HepG2 (cell line): Measurements from ENCODE around the gene ENC1. TPM values are rescaled to one million over a fixed set of nuclear protein-coding genes. Genes with fewer than 3 reads are reported as not detected.

Experiments
- CBX1 ChIP-seq: IDR thresholded peaks from one replicate; pipeline ENCODE4 v1.6.1; 2016; ENCODE audit warnings: antibody characterized with exemption, low read depth
- CREB1 ChIP-seq, 2 experiments: fragments of 450-650 bp in 1 of 2; IDR thresholded peaks; 2 replicates each; pipeline ENCODE4 v1.6.1; 2016 to 2017; ENCODE audit warnings: control low read depth in 1 of 2, mild to moderate bottlenecking in 1 of 2, missing compliant biosample characterization in 1 of 2, missing genetic modification characterization in 1 of 2
- HMGXB3 ChIP-seq: sonication (generic); formaldehyde crosslinking; IDR thresholded peaks from 2 replicates; pipeline ENCODE4 v1.4.0; 2020; ENCODE audit warnings: missing genetic modification reagents, borderline replicate concordance
- JARID2 ChIP-seq: sonication (generic); formaldehyde crosslinking; IDR thresholded peaks from 2 replicates; pipeline ENCODE4 v1.8.1; 2023; ENCODE audit warnings: missing genetic modification reagents, inconsistent platforms; ENCODE audit not compliant: insufficient replicate concordance
- KLF16 ChIP-seq, 2 experiments: sonication (generic) in 1 of 2; formaldehyde crosslinking in 1 of 2; IDR thresholded peaks; 2 replicates each; pipeline versions ENCODE4 v1.6.1 to v1.8.0; 2016 to 2023; ENCODE audit warnings: missing genetic modification reagents in 2 of 2, missing compliant biosample characterization in 1 of 2
- MED8 ChIP-seq: sonication (generic); formaldehyde crosslinking; IDR thresholded peaks from 2 replicates; pipeline ENCODE4 v1.8.1; 2023; ENCODE audit warnings: mild to moderate bottlenecking, missing genetic modification reagents; ENCODE audit not compliant: insufficient replicate concordance
- MXD1 ChIP-seq: sonication (generic); formaldehyde crosslinking; IDR thresholded peaks from 2 replicates; pipeline ENCODE4 v1.4.0; 2020; ENCODE audit warnings: mild to moderate bottlenecking, missing genetic modification reagents
- NAIF1 ChIP-seq: sonication (generic); formaldehyde crosslinking; IDR thresholded peaks from 2 replicates; pipeline ENCODE4 v1.5.0; 2020; ENCODE audit warnings: mild to moderate bottlenecking, missing genetic modification reagents, borderline replicate concordance
- PITX1 ChIP-seq: sonication (generic); formaldehyde crosslinking; IDR thresholded peaks from 2 replicates; pipeline ENCODE4 v1.5.1; 2020; ENCODE audit warnings: mild to moderate bottlenecking, missing genetic modification reagents
- RBM22 ChIP-seq: fragments of 200-400 bp; formaldehyde crosslinking; optimal IDR thresholded peaks from 2 replicates; pipeline ENCODE3; 2017; ENCODE audit warnings: mild to moderate bottlenecking, low read length, moderate library complexity
- RCOR2 ChIP-seq: IDR thresholded peaks from 2 replicates; pipeline ENCODE4 v1.6.1; 2016; ENCODE audit warnings: missing biosample characterization, missing genetic modification reagents
- REL ChIP-seq: sonication (generic); formaldehyde crosslinking; conservative IDR thresholded peaks from 2 replicates; pipeline ENCODE4 v1.8.0; 2022; ENCODE audit warnings: mild to moderate bottlenecking, missing genetic modification reagents, moderate library complexity
- RERE ChIP-seq: IDR thresholded peaks from 2 replicates; pipeline ENCODE4 v1.6.1; 2016; ENCODE audit warnings: low read depth, missing genetic modification reagents, missing compliant biosample characterization
- SMAD3 ChIP-seq: sonication (generic); formaldehyde crosslinking; IDR thresholded peaks from 2 replicates; pipeline ENCODE4 v1.4.0; 2020; ENCODE audit warnings: missing genetic modification reagents
- STAG1 ChIP-seq: sonication (generic); formaldehyde crosslinking; IDR thresholded peaks from 2 replicates; pipeline ENCODE4 v1.4.0; 2020; ENCODE audit warnings: missing genetic modification reagents
- TCF12 ChIP-seq, 2 experiments: fragments of 450-650 bp in 1 of 2; sonication (generic) in 1 of 2; formaldehyde crosslinking in 1 of 2; IDR thresholded peaks; 2 replicates each; pipeline versions ENCODE4 v1.6.1 to v1.8.0; 2017 to 2022; ENCODE audit warnings: antibody characterized with exemption in 1 of 2, mild to moderate bottlenecking in 1 of 2, missing genetic modification reagents in 1 of 2, moderate library complexity in 1 of 2
- ZFY ChIP-seq: sonication (generic); formaldehyde crosslinking; IDR thresholded peaks from 2 replicates; pipeline ENCODE4 v1.4.0; 2020; ENCODE audit warnings: missing genetic modification reagents
- ZNF773 ChIP-seq: sonication (generic); formaldehyde crosslinking; IDR thresholded peaks from 2 replicates; pipeline ENCODE4 v1.4.0; 2020; ENCODE audit warnings: missing genetic modification reagents, borderline replicate concordance
- polyA plus RNA-seq, 8 experiments: library from polyadenylated mRNA; depleted of rRNA in 3 of 8; stranded (reverse) in 7 of 8; unstranded in 1 of 8; fragments of >200 nt; fragmentation: Illumina TruSeq in 4 of 8; extraction: Trizol in 4 of 8; gene quantifications; 2 replicates each; pipeline versions ENCODE4 v1.2.1 to v1.2.3, GENCODE V29; 2011 to 2016; ENCODE audit warnings: low read depth in 4 of 8, missing spikeins in 1 of 8, mixed read lengths in 1 of 8; ENCODE audit not compliant: insufficient read depth in 1 of 8
- total RNA-seq, 5 experiments: library from RNA; depleted of rRNA; stranded (reverse); fragments of >200 nt; fragmentation: Illumina TruSeq; extraction: Trizol; gene quantifications; 2 replicates each; pipeline ENCODE4 v1.2.3, GENCODE V29; 2016; ENCODE audit warnings: low read depth in 1 of 5

ENC1 gene
- total and polyA plus RNA-seq, 2 of the 13 experiments (the other 11 are each of a cell fraction or from before 2014, with no cell fraction given), result 63.8 to 64.4 TPM

GRCh38 chr5:74639807-74640449, 600 bp downstream of the ENC1 start (continued):
- TF ChIP-seq TCF12 (IDR thresholded peaks at IDR 0.05) (no peak), TCF12 (CRISPR knock-in tag; IDR thresholded peaks at IDR 0.05) (no peak), ZFY (peak; percentile 9), ZNF773 (CRISPR knock-in tag) (no peak), RCOR2 (no peak), MXD1 (CRISPR knock-in tag) (peak; percentile 67; the same call in 1 of the 2 replicates), REL (CRISPR knock-in tag) (peak; percentile 35), MED8 (CRISPR knock-in tag) (no peak), SMAD3 (CRISPR knock-in tag) (peak; percentile 11; the same call in 1 of the 2 replicates), CREB1 (IDR thresholded peaks at IDR 0.05) (no peak), CREB1 (CRISPR knock-in tag; IDR thresholded peaks at IDR 0.05) (no peak), RERE (CRISPR knock-in tag) (no peak), PITX1 (CRISPR knock-in tag) (no peak), KLF16 (CRISPR knock-in tag; IDR thresholded peaks at IDR 0.05) (no peak), STAG1 (CRISPR knock-in tag) (0 out of 2 replicates have a peak, but pooled peaks have one; percentile 2), JARID2 (CRISPR knock-in tag) (no peak), NAIF1 (CRISPR knock-in tag) (0 out of 2 replicates have a peak, but pooled peaks have one; percentile 18), HMGXB3 (CRISPR knock-in tag) (no peak), CBX1 (no peak), RBM22 (no peak)
